Measurements from ENCODE around the gene C4A.
"Not testable (repeated sequence)": the region's sequence is repeated elsewhere in the genome, so short reads cannot be mapped to it uniquely, and the experiment has no call there.

C4A gene

DNA sequence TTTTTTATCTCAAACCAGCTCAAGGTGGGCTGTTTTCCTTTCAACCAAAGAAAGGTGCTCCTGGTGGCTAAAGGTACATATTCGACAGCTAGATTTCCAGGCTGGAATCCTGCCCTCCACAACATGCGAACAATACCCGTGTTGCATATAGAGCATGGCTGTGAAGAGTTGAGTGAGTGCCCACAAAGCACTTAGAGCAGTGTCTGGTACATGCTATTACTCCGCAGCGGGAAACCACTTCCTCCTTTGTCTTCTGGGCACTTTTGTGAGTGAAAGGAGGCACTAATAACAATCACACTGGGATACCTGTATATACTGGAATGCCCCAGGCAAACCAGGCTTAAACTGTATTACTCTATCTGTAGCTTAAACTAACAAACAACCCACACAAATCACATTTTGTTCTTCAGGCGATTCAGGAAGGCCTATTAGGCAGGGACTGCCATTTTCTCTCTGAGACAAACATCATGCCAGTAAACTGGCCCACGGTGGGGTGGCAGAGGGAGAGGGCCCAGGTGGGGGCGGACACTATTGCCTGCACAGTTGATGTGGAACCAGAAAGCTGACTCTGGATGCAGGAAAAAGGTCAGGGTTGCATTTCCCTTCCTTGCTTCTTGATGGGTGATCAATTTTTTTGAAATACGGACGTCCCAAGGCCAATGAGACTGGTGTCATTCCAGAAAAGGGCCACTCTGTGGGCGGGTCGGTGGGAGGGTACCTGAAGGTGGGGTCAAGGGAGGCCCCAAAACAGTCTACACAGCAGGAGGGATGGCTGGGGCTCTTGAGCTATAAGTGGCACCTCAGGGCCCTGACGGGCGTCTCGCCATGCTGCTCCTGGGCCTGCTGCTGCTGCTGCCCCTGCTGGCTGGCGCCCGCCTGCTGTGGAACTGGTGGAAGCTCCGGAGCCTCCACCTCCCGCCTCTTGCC, 56.0 kb downstream of the C4A start, which contains the start of gene CYP21A2:
TSS of gene CYP21A2 (plus strand) at position 818 of the 927 bp plus-strand sequence. CDS start at position 826, 8 bp downstream.
- TF ChIP-seq EGR2 (tag by site-specific recombination; IDR thresholded peaks at IDR 0.05; ENCODE audit: low read depth) (peak; percentile 19; the same call in 1 of the 2 replicates), ZFHX2 (tag by site-specific recombination; conservative IDR thresholded peaks at IDR 0.05) (0 out of 2 replicates have a peak, but pooled peaks have one; percentile 6), ZIC2 (tag by site-specific recombination; IDR thresholded peaks at IDR 0.05) (0 out of 2 replicates have a peak, but pooled peaks have one; percentile 6)
- H3K4me3 ChIP-seq (ENCODE audit: low read depth, low read length); H3K27ac ChIP-seq (ENCODE audit: extremely low read depth, low read depth, low read length); CTCF ChIA-PET; H3K9me3 ChIP-seq (ENCODE audit: control insufficient read depth, insufficient read depth, low read depth, low read length); H3K4me1 ChIP-seq (ENCODE audit: control insufficient read depth, insufficient read depth, low read length); H3K36me3 ChIP-seq (ENCODE audit: control insufficient read depth in 2 of 2, insufficient read depth in 1 of 2, low read length in 2 of 2); POLR2A ChIA-PET: not testable (repeated sequence)

DNA sequence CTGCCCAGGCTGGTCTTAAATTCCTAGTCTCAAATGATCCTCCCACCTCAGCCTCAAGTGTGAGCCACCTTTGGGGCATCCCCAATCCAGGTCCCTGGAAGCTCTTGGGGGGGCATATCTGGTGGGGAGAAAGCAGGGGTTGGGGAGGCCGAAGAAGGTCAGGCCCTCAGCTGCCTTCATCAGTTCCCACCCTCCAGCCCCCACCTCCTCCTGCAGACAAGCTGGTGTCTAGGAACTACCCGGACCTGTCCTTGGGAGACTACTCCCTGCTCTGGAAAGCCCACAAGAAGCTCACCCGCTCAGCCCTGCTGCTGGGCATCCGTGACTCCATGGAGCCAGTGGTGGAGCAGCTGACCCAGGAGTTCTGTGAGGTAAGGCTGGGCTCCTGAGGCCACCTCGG, 57.0 kb downstream of the C4A start:
- H3K9me3 ChIP-seq (ENCODE audit: control insufficient read depth, insufficient read depth, low read depth, low read length); POLR2A ChIA-PET; CTCF ChIA-PET; H3K36me3 ChIP-seq (ENCODE audit: control insufficient read depth in 2 of 2, insufficient read depth in 1 of 2, low read length in 2 of 2); H3K4me1 ChIP-seq (ENCODE audit: control insufficient read depth, insufficient read depth, low read length); H3K27ac ChIP-seq (ENCODE audit: extremely low read depth, low read depth, low read length); H3K4me3 ChIP-seq (ENCODE audit: low read depth, low read length): not testable (repeated sequence)

DNA sequence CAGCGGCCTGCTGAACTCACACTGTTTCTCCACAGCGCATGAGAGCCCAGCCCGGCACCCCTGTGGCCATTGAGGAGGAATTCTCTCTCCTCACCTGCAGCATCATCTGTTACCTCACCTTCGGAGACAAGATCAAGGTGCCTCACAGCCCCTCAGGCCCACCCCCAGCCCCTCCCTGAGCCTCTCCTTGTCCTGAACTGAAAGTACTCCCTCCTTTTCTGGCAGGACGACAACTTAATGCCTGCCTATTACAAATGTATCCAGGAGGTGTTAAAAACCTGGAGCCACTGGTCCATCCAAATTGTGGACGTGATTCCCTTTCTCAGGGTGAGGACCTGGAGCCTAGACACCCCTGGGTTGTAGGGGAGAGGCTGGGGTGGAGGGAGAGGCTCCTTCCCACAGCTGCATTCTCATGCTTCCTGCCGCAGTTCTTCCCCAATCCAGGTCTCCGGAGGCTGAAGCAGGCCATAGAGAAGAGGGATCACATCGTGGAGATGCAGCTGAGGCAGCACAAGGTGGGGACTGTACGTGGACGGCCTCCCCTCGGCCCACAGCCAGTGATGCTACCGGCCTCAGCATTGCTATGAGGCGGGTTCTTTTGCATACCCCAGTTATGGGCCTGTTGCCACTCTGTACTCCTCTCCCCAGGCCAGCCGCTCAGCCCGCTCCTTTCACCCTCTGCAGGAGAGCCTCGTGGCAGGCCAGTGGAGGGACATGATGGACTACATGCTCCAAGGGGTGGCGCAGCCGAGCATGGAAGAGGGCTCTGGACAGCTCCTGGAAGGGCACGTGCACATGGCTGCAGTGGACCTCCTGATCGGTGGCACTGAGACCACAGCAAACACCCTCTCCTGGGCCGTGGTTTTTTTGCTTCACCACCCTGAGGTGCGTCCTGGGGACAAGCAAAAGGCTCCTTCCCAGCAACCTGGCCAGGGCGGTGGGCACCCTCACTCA, 57.7 kb downstream of the C4A start:
- CTCF ChIA-PET, result not testable (repeated sequence)

DNA sequence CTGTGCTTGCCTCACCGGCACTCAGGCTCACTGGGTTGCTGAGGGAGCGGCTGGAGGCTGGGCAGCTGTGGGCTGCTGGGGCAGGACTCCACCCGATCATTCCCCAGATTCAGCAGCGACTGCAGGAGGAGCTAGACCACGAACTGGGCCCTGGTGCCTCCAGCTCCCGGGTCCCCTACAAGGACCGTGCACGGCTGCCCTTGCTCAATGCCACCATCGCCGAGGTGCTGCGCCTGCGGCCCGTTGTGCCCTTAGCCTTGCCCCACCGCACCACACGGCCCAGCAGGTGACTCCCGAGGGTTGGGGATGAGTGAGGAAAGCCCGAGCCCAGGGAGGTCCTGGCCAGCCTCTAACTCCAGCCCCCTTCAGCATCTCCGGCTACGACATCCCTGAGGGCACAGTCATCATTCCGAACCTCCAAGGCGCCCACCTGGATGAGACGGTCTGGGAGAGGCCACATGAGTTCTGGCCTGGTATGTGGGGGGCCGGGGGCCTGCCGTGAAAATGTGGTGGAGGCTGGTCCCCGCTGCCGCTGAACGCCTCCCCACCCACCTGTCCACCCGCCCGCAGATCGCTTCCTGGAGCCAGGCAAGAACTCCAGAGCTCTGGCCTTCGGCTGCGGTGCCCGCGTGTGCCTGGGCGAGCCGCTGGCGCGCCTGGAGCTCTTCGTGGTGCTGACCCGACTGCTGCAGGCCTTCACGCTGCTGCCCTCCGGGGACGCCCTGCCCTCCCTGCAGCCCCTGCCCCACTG, 58.6 kb downstream of the C4A start:
- POLR2A ChIA-PET, CTCF ChIA-PET: not testable (repeated sequence)

More for the DNA sequence above, 57.7 kb downstream of the C4A start:
- H3K36me3 ChIP-seq (ENCODE audit: control insufficient read depth in 2 of 2, insufficient read depth in 1 of 2, low read length in 2 of 2); H3K9me3 ChIP-seq (ENCODE audit: control insufficient read depth, insufficient read depth, low read depth, low read length); H3K4me1 ChIP-seq (ENCODE audit: control insufficient read depth, insufficient read depth, low read length); H3K4me3 ChIP-seq (ENCODE audit: low read depth, low read length); H3K27ac ChIP-seq (ENCODE audit: extremely low read depth, low read depth, low read length); POLR2A ChIA-PET: not testable (repeated sequence)

DNA sequence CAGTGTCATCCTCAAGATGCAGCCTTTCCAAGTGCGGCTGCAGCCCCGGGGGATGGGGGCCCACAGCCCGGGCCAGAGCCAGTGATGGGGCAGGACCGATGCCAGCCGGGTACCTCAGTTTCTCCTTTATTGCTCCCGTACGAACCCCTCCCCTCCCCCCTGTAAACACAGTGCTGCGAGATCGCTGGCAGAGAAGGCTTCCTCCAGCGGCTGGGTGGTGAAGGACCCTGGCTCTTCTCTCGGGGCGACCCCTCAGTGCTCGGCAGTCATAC, 59.1 kb downstream of the C4A start:
- CTCF ChIA-PET; H3K4me3 ChIP-seq (ENCODE audit: low read depth, low read length); H3K36me3 ChIP-seq (ENCODE audit: control insufficient read depth in 2 of 2, insufficient read depth in 1 of 2, low read length in 2 of 2); H3K9me3 ChIP-seq (ENCODE audit: control insufficient read depth, insufficient read depth, low read depth, low read length); POLR2A ChIA-PET; H3K4me1 ChIP-seq (ENCODE audit: control insufficient read depth, insufficient read depth, low read length); H3K27ac ChIP-seq (ENCODE audit: extremely low read depth, low read depth, low read length): not testable (repeated sequence)

More for the DNA sequence above, 58.6 kb downstream of the C4A start:
- H3K36me3 ChIP-seq (ENCODE audit: control insufficient read depth in 2 of 2, insufficient read depth in 1 of 2, low read length in 2 of 2); H3K27ac ChIP-seq (ENCODE audit: extremely low read depth, low read depth, low read length); H3K9me3 ChIP-seq (ENCODE audit: control insufficient read depth, insufficient read depth, low read depth, low read length); H3K4me3 ChIP-seq (ENCODE audit: low read depth, low read length); H3K4me1 ChIP-seq (ENCODE audit: control insufficient read depth, insufficient read depth, low read length): not testable (repeated sequence)

DNA sequence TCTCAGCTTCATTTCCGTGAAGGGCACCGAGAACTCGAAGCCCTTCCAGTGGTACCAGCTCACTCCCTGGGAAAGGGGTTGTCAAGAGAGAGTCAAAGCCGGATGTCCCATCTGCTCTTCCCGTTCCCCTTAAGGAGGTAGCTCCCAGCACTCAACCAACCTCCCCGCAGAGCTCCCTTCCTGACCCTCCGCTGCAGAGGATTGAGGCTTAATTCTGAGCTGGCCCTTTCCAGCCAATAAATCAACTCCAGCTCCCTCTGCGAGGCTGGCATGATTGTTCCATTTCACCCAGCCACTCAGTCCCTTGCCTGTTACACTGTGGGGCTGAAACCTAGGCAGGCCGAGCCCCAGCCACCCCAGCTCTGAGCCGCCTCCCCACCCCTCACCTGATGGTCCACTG, 59.5 kb downstream of the C4A start:
- H3K36me3 ChIP-seq (ENCODE audit: control insufficient read depth in 2 of 2, insufficient read depth in 1 of 2, low read length in 2 of 2); H3K4me3 ChIP-seq (ENCODE audit: low read depth, low read length); H3K9me3 ChIP-seq (ENCODE audit: control insufficient read depth, insufficient read depth, low read depth, low read length); H3K27ac ChIP-seq (ENCODE audit: extremely low read depth, low read depth, low read length); CTCF ChIA-PET; H3K4me1 ChIP-seq (ENCODE audit: control insufficient read depth, insufficient read depth, low read length); POLR2A ChIA-PET: not testable (repeated sequence)

DNA sequence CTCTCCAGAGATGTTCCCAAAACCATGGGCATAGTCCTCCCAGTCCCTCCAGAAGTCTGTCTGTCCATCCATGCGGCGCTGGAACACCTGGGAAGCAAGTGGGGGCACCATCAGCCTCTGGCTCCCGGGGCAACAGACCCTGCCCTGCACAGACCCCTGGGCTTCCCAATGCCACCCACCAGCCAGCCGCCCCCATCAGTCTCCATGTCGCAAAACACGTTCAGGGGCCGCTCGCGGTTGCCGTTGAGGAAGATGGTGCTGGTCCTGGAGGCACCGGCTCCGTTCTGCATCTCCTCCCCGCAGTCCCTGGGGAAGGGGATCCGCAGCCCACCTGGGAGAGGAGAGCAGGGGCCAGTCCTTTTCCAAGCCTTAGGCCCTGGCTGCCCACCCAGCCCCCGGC, 60.4 kb downstream of the C4A start:
- H3K4me3 ChIP-seq (ENCODE audit: low read depth, low read length); H3K4me1 ChIP-seq (ENCODE audit: control insufficient read depth, insufficient read depth, low read length); CTCF ChIA-PET; H3K36me3 ChIP-seq (ENCODE audit: control insufficient read depth in 2 of 2, insufficient read depth in 1 of 2, low read length in 2 of 2); H3K27ac ChIP-seq (ENCODE audit: extremely low read depth, low read depth, low read length); H3K9me3 ChIP-seq (ENCODE audit: control insufficient read depth, insufficient read depth, low read depth, low read length); POLR2A ChIA-PET: not testable (repeated sequence)

DNA sequence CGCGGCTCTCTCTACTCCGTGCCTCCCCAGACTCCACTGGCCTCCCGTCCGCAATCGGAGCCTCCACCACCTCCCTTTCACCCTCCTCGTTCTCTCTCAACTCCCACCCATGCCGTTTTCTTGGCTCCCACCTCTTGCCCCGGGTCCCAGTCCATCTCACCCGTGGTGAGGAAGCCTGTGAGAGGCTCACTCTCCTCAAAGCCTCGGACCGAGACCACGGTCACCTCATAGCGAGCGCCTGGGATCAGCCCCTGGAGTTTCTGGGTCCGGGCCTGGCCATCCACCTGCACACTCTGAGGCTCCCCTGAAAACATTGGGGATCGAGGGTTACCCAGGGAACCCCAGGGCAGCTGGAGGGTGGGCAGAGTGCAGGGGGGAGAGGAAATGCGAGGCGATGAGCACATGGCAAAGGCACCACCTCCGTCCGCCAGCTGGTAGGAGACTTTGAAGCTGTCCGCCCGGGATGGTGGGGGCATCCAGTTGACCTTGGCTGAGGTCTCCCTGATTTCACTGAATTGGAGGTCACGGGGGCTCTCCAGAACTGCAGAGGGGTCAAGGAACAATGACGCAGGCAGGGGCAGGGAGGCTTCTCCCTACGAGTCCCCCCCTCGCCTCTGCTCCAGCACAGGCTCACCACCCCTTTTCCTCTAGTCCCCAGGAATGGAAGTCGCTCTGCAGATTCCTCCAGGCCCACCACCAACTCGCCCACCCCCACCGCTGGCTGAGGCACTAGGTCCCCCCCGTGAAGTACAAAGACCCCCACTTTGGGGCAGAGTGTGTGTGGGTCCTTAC, 61.9 kb downstream of the C4A start:
- CTCF ChIA-PET; POLR2A ChIA-PET; H3K27ac ChIP-seq (ENCODE audit: extremely low read depth, low read depth, low read length); H3K4me3 ChIP-seq (ENCODE audit: low read depth, low read length); H3K9me3 ChIP-seq (ENCODE audit: control insufficient read depth, insufficient read depth, low read depth, low read length); H3K4me1 ChIP-seq (ENCODE audit: control insufficient read depth, insufficient read depth, low read length); H3K36me3 ChIP-seq (ENCODE audit: control insufficient read depth in 2 of 2, insufficient read depth in 1 of 2, low read length in 2 of 2): not testable (repeated sequence)

DNA sequence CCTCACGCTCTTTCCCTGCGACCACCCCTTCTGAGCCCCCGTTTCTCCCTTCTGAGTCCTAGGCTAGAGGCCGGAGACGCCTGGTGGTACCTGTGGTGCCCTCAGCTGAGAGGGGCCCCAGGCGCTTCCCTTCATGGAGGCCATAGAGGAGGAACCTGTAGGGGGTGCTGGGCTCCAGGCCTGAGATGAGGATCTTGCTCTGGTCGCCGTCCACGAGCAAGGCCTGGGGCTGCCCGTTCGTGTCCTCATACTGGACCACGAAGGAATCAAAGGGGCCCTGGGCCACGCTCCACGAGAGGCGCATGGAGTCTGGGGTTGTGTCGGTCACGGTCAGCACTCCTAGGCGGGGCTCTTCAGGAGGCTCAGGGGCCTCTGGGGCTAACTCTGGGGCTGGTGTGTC, 63.1 kb downstream of the C4A start:
- CTCF ChIA-PET; POLR2A ChIA-PET; H3K27ac ChIP-seq (ENCODE audit: extremely low read depth, low read depth, low read length); H3K9me3 ChIP-seq (ENCODE audit: control insufficient read depth, insufficient read depth, low read depth, low read length); H3K36me3 ChIP-seq (ENCODE audit: control insufficient read depth in 2 of 2, insufficient read depth in 1 of 2, low read length in 2 of 2); H3K4me1 ChIP-seq (ENCODE audit: control insufficient read depth, insufficient read depth, low read length); H3K4me3 ChIP-seq (ENCODE audit: low read depth, low read length): not testable (repeated sequence)

Measured in HEK293 (cell line).